NOMO-1 treated with DMSO at 0.1 percent for 48 hours (cell line): ENCODE data around the gene GRXCR1.

Source experiments
- DNase-seq: peaks from one replicate; lab custom pipeline; 2025; ENCODE audit not compliant: unreplicated experiment; lab: John Stamatoyannopoulos, UW

GRXCR1 gene

DNA sequence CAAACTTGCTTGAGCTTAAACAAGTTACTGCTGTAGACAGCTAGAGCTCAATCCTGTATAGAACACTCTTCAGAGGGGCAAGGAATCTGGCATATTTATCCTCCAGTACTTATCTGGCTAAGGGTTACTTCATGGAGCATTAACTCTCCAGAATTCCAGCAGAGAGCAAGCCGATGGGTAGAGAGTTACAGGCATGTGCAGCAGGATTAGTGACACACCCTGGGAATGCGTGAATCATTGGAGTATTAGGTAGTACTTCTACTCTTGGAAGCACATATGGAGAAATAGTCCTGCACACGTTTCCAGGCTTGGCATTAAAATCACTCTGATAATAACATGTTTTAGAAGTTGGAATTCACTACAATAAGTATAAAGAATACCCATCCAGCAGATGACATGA is 35.4 kb downstream of the GRXCR1 start:
- no peak for DNase-seq

DNA sequence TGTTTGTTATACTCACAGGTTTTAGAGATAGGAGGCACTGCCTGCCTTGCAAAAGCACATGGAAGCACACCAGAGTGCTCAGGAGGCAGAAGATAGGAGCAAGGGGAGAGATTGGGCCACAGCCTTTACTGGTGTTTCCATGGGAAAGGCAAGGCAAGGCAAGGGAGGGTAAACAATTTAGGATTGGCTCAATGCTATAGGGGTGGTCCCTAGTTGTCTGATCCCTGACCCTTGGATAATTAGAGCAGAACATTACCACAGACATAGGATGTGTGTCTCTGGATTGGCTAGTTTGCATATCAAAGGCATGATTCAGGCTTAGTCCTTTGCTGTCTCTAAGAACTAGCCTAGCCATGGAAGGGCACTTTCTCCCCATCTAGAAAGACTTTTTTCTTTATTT is 36.1 kb downstream of the GRXCR1 start:
- DNase-seq, result no peak

DNA sequence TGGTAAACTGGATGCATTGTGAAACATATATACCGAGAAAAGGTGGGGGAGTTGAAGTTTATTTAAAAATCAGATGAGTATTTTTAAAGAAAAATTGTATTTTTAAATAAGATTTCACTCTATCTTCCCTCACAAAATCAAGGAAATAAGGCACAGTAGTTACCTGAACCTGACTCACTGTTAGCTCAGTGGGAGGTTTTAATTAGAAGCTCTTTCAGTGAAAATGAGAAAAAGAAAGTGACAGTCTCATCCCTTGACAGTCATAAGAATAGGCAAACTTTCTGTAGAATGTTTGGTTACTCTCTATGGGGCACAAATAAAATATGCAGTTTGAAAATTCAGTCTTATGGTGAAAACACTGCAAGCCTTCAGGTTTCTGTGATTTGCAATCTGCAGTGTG is 49.7 kb downstream of the GRXCR1 start:
- DNase-seq, result no peak

DNA sequence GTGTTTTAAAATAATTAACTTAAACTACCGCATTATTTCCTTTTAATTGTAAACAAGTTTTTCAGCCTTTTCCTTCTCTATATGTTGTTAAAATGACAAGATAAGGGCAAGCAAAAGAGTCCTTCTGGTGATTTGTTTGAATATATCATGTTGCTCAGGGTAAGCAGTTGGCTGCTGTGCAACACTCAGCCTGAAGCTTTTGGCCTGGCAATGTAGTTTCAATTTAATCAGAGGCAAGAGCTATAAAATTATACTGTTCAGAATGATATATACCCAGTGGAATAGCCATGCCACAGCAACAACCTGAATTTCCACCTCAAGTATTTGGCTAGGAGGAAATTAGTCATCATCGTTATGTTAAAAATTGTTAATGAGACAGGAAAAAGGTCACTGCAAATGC is 53.4 kb downstream of the GRXCR1 start:
- no peak for DNase-seq

DNA sequence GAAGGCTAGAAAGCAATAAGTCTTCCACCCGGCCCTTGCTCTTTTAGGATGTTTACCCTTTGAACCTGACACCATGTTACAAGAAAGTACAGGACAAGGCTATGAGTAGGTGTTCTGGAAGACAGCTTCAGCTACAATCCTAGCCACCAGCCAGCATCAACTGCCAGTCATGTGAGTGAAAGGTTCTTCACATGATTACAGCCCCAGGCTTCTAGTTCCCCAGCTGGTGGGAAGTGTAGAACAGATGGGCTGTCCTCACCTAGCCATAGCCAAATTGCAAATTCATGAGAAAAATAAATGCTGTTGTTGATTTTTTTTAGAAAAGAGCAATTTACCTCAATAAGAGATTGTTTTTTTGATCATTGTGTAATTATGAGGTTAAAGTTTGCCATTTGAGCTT is 60.8 kb downstream of the GRXCR1 start:
- no peak for DNase-seq

DNA sequence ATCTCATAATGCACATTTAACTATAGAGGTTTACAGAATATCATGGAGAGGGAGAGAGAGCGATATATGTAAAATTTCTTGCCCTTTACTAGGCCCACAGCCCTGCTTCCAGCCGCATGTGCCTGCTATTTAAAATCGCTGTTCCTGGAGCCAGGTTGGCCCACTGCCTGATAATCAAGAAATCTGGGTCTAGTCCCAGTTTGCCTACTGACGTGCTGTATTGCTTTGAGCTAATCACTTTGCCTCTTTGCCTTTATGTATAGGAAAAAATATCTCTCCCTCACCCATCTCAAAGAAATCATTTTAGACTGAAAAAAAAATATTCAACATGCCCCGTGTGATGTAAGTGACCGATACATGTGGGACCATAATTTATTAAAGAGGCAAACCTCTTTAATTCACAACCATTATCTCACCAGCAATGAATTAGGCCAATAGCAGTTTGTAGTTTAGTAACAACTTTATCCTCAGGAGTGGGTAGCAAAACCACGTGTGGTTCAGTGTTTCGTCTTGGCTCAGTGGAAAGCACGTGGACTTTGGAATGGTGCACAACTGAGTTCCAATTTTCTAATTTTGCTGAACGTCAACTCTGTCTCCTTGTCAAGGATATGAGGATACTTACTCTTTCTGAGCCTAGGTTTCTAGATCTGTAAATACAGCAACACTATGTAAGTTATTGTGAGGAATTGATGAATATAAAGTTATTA is 62.6 kb downstream of the GRXCR1 start:
- DNase-seq, result no peak

DNA sequence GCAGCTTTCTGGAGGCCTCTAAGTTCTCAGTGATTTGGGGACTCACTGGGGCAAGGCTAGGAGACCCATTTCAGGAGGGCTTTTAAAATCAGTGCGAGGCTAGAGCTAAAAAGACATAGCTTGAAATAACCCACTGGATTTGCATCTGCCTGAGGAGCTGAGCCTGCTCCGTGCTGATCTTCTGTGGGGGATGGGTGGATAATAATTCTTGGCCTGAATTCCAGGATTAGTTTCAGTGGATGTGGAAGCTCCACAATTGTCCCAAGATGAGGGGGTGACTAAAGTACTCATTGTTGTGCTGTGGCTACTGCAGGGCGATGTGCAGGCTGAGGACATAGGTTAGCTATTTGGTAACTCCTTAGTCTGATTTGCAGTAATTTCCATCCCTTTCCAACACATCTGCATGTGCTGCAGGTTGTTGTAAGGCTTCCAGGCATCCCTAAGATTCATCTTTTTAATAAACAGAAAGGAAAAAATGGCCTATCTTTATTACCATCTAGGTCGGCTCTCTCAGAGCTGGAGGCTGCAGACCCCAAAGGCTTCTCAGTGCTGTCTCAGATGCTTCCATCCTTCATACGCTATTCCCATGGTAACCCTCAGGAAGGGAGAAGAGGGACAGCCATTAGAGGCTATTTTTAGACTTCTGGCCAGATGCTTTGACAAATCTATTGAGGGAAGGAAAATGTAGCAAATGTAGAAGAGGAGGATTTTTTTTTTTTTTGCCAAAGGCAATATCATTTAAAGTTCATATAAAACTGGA is 63.4 kb downstream of the GRXCR1 start:
- no peak for DNase-seq

DNA sequence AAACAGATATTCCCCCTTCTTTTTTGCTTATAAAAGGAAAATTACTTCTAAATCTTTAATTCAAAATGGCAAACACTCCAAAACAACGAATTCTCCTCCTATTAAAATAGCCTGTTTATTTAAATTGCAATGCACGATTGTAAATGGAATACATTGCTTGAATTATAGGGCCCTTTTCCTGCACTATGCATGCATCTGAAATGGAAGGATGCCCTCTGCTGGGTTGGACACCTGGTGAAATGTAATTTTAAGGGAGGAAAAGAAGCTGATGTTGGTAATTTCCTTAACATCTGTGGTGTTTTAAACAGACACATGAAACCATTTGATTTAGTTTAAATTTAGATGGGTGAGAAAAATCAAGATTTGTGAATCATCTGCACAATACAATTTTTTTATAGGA is 72.8 kb downstream of the GRXCR1 start:
- DNase-seq, result no peak

DNA sequence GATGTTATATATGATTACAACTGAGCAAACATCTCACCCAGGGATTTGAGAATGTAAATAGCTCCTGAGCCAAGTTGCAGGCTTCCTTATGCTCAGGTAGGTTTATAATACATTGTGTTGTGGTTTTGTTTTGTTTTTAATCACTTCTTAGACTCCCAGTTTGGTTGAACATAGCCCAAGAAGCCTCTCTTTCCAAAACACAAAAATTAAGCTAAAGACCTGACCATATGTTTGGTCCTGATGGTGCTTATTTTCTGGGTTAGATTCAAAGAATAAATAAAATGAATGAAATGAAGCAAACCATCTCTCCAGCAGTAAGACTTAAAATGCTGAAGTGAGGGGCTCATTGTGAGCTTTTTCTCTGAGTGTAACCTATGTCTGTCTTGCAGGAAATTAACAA is 93.5 kb downstream of the GRXCR1 start:
- DNase-seq, result no peak

DNA sequence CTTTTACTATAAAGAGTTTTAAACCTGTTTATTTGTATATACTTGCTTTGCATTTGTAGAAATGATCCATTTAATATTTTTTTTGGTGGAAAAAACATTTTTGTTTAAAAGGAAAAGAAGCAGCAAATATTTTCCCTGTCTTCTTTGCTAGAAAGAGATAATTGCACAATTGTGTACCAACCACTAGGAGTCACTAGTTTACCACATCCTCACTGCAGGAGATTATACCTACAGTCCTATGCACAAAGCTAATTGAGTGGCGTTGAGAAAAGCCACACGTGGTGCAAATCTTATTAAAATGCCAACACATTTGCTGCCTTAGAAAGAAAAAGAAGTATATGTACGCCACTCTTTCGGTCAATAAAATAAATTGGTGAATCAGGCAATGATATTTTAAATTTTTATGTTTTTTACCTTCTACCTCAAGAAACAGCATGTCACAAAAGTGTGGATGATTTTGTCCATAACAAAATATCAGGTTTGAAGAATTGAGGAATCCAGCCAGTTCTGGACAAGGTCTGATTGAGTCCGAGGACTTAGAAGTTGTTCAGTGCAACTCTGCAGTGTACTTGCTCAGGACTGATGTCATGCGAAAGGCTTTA is 102.9 kb downstream of the GRXCR1 start:
- peak; percentile 48 for DNase-seq

DNA sequence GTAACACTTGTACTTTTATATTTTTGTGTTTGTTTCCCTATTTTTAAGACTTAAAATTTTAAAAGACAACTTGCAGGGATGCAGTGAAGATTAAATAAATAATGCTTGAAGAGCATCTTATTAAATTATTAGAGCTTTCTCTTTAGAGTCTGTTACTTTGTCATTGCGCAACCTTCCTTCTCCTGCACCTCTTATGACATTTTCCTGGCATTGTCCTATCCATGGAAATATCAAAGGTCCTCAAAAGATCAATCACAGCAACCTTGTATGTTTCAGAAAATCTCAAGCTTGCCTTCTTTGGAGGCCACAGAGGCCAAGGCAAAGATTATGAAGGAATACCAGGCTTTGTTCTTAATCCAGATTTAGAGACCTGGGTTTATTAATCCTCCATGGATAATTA is 116.3 kb downstream of the GRXCR1 start:
- DNase-seq, result no peak

DNA sequence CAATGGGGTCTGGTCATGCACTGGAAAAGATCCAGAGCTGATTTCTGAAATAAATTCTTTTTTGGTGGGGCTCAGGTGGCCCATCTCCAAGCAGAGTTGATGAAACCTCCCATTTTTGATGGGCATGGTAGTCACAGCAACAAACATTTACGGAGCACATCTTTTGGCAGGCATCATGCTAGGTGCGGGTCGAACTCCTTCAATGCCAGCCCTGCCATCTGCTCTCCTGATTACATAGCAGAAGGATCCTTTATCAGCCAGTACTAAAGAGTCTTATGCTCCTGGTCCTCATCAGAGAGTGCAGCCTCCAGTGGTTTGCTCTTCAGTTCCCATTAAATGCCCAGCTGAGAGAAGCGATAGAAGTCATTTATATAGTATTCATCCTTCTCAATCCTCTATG is 121.7 kb downstream of the GRXCR1 start:
- DNase-seq, result no peak

DNA sequence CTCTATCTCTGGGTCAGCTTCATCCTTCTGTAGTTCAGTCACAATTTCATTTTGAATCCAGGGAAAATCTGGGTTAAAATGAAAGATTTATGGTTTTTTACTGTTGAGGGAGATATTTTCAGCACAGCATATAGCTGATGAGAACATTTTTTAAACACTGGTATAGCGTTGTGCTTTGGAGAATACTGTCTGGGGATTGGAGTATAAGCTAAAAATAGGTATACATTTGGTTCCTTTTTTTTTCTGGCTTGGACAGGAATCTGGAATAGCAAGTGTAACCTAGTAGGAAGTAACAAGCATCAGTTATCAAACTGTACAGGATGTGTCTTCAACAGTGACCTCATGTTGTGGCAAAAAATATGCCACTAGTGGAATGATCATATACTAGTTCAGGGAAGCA is 149.1 kb downstream of the GRXCR1 start:
- DNase-seq, result no peak

DNA sequence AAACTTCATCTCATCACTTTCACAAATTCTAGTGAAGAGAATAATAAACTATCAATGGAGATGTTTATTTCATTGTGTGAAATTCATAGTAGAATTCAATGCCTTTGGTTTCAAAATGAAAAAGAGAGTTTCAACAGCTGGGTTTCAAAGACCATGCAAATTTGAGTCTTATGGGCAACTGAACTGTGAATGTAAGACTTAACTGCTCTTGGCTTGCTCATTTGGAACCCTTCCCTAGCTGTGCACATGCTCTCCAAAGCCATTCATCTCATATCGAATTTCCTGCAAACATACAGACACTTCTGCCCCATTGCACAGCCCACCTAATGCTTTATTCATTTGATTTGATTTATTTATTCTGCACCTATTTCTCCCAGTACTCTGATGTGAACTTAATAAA is 154.5 kb downstream of the GRXCR1 start:
- DNase-seq, result no peak

DNA sequence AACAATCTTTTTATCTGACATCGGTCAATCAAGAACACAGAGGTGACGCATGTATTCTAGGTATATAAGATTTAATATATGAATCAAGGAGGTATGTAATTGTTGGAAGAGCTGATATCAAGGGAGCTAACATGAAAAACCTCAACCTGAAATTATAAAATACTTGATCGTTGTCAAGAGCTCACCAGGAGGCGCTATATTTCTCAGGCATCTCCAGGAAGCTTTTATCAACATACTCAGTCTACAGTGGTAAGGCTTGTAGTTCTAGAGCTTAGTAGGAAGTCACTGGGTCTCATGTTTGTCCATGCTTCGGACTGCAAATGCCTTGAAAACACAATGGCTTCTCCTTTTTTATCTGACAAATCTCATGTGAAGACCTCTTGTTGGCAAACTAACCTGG is 156.1 kb downstream of the GRXCR1 start:
- no peak for DNase-seq

DNA sequence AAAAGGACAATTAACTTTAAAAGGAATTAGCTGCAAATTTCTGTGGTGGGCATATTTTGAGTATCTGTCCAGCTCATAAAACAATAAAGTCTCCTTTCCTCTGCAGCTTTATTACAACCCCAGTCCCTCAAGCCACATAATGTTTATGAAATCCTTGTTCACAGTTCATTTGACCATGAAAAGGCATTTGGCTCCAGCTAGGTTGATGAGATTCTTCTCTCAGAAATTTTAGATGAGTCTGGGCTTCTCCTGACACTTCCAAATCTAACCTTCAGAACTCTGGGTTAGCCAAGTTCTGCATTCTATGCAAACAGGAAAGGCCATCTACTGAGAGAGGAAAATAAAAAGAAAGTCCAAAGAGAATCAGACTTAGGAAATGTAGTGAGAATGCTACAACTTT is 156.8 kb downstream of the GRXCR1 start:
- DNase-seq, result no peak

DNA sequence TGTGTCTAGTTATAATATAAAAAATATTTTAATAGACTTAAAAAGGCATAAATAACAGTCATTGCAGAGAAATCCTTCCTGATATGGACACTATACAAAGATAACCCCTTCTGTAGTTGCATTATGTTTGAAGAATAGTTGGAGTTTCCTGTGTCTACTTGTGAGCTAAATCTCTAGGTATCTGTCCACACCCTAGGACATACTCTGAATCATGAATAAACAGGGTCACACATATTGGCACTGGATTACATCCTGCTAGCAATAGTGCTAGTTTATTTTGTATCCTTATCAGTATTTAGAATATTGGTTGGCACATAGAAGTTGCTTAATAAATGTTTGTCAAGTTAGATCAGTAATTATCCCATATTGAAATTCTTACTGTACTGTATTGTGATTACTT is 173.9 kb downstream of the GRXCR1 start:
- no peak for DNase-seq

DNA sequence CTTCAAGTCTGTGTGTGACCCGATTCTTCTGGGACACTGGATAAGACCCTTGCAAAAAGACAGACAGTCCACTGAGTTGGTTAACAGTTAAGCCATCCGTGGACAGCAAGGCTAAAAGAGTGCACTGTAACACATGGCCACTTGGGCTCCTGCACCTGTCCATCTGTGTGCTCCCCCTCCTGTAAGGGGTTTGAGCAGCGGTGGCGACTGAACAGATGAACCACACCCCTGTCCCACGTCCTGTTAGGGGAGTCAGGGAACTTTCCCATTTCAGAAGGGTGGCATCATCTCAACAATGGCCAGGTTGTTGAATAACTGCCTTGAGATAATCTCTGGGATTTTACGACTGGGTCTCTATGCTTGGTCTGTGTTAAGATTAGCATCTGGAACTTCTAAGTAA is 178.6 kb downstream of the GRXCR1 start:
- DNase-seq, result no peak
